Adipocyte (in vitro differentiated cells): ENCODE results near the gene PVALEF.
"Not testable (repeated sequence)": the region's sequence is repeated elsewhere in the genome, so short reads cannot be mapped to it uniquely, and the experiment has no call there.

Source experiments
- DNase-seq: peaks from one replicate; pipeline ENCODE4 v3.0.0-alpha.2; 2015; ENCODE audit warnings: low read depth
- H3K27me3 ChIP-seq: replicated peaks from 2 replicates; pipeline ENCODE4 v1.7.0; 2013; ENCODE audit warnings: mild to moderate bottlenecking, low read length, moderate library complexity; ENCODE audit not compliant: control insufficient read depth, insufficient read depth
- H3K36me3 ChIP-seq: 2 replicates; pipeline ENCODE4 v1.7.0; 2013; ENCODE audit warnings: low read length, mild to moderate bottlenecking, moderate library complexity; ENCODE audit not compliant: control insufficient read depth, insufficient read depth, severe bottlenecking
- H3K4me1 ChIP-seq: 2 replicates; pipeline ENCODE4 v1.7.0; 2013; ENCODE audit warnings: mild to moderate bottlenecking, low read length, moderate library complexity; ENCODE audit not compliant: control insufficient read depth, insufficient read depth
- H3K4me3 ChIP-seq: 2 replicates; pipeline ENCODE4 v1.7.0; 2013; ENCODE audit warnings: mild to moderate bottlenecking, low read length, moderate library complexity
- H3K9ac ChIP-seq: 2 replicates; pipeline ENCODE4 v1.7.0; 2013; ENCODE audit warnings: mild to moderate bottlenecking, low read length, moderate library complexity
- H3K9me3 ChIP-seq: 2 replicates; pipeline ENCODE4 v1.7.0; 2013; ENCODE audit warnings: mild to moderate bottlenecking, low read length, moderate library complexity; ENCODE audit not compliant: control insufficient read depth

Gene PVALEF

DNA sequence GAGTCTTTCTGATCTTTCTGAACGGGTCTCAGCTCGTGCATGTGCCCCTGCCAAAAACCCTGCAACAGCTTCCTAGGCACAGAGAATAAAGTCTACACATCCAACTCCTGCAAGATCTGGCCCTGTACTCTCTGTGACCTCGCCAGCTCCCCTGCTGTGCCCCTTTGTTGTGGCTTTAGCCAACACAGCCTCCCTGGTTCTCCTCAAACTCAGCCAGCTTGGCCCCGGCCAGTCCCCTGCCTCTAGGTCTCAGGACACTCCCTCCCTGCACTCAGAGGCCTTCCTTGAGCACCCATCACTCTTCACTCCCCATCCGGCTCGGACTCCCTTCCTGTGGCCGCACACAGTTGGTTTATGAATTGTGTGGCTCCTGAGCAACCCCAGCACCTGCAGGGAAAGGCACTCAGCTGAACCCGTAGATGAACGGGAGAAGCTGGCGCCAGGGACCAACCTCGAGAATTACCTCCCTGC is 56.1 kb downstream of the PVALEF start:
- DNase-seq = no peak
- Histone ChIP-seq H3K9me3 (no peaks in the 10 kb centered on the region), H3K36me3 (no peaks in the 10 kb centered on the region), H3K4me3 (peak overlapping the region; percentile 82), H3K9ac (no peak overlapping the region), H3K27me3 (no peaks in the 10 kb centered on the region), H3K4me1 (peaks cover 13% of the 10 kb centered on the region)

DNA sequence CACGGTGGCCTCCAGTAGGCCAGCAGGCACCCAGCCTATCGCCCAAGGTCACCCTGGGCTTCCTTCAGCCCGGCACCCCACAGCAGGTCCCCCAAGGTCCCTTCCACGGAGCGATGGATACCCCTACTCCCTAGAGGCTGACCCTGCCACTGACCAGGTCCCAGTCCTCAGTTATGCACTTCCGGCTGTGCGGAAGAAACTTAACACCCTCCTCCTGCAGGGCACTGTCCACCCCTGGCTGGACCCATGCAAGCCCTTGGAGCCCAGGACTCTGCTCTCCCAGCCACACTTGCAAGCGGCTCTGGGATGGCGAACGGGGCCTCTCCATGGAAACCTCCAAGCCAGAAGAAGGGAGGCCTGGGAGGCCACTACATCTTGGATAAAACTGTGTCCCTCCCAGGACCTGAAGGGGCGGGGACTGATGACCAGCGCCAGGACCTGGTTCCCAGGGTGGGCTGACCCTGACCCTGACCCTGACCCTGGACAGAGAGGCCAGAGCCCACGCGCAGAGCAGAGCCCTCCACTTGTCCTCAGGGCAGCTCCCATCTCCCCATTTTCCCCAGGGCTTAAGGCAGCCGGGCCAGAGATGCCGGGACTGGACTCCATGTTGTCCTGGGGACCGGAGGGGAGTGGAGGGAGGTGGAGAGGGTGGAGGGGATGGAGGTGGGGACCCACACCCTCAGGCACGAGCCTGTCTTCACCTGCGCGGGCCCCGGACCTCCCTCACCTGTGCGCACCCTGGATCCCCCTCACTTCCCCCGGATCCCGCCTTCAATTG is 56.7 kb downstream of the PVALEF start:
- Histone ChIP-seq H3K36me3 (no peaks in the 10 kb centered on the region), H3K4me1 (peaks cover 13% of the 10 kb centered on the region), H3K9ac (peak overlapping the region; percentile 79), H3K9me3 (peaks cover 1% of the 10 kb centered on the region), H3K4me3 (peak overlapping the region; percentile 82), H3K27me3 (no peaks in the 10 kb centered on the region)
- DNase-seq = peak; percentile 17

DNA sequence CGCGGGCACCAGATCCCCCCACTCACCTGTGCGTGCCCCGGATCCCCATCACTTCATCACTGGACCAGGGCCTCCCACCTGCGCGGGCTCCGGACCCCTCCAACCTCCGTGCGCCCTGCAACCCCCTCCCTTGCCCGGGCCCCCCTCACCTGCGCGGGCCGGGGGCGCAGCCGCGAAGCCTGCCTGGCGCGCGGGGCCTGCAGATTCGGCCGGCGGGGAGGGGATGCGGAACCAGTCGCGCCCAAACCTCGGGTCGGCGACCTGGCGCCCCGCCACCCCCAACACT is 57.3 kb downstream of the PVALEF start:
- H3K4me1 ChIP-seq = peaks cover 13% of the 10 kb centered on the region
- H3K36me3 ChIP-seq = no peaks in the 10 kb centered on the region
- DNase-seq = no peak
- H3K9me3 ChIP-seq = peaks cover 3% of the 10 kb centered on the region
- peak overlapping the region; percentile 82 for H3K4me3 ChIP-seq
- peak overlapping the region; percentile 79 for H3K9ac ChIP-seq
- no peaks in the 10 kb centered on the region for H3K27me3 ChIP-seq

DNA sequence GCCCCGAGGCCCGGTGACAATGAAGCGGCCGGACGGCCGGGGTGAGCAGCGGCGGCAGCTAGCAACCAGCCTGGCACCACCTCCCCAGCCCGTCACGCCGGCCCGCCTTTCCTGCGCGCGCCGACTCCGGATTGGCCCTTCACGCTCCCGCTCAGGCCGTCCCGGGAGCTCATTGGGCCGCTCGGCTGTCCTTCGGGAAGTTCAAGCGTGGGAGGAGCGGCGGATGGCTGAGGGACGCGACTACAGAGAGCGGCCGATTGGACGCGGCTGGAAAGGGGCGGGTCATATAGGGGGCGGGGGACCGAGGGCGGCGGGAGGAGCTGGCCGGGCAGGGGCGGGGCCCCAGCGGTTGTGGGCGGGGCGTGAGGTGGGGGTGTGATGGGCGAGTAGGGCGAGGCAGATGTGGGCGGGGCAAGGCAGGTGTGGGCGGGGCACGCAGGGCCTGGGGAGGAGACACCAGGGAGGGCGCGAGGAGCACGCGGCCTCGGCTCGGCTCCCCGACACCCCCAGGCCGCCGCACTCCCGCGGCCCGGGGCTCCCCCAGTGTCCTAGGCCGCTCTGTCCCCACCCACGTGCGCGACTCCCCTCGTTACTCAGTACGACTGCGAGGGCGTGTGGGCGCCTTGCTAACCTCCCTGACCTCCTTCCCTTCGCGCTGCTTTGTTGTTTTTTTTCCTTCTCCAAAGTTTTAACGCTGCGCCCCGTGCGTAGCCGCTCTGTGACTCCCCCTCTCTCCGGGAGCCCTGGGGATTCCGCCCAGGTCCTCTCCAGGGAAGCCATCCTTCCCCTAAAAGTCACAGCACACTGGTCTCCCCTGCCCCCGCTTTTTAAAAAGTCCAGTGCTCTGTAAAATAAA is 57.8 kb downstream of the PVALEF start, which contains the start of gene CEP131:
TSS of gene CEP131 (minus strand) at position 60 of the 856 bp plus-strand sequence. CDS start 2,909 bp downstream, outside the sequence.
- peak; percentile 100 for DNase-seq
- H3K27me3 ChIP-seq = no peaks in the 10 kb centered on the region
- H3K4me3 ChIP-seq = peak within 1 kb of the TSS; percentile 82
- peaks cover 3% of the 10 kb centered on the region for H3K9me3 ChIP-seq
- H3K36me3 ChIP-seq = no peaks in the 10 kb centered on the region
- H3K9ac ChIP-seq = peak within 1 kb of the TSS; percentile 79
- peaks cover 13% of the 10 kb centered on the region for H3K4me1 ChIP-seq

DNA sequence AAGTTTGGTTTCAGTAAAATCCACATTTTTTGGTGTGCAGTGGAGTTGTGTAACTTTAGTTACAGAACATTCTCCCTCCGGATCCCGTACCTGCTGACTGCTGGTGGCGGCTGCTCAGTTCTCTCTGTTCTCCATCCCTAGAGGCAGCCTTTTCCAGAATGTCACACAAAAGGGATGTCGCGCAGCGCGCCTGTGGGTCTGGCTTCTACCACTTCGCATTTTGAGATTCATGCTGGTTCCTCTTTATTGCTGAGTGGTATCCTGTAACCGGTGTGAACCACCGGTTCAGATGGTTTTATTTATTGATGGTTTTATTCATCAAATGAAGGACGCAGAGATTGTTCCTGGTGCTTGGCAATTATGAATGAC is 58.4 kb downstream of the PVALEF start:
- peak; percentile 2 for DNase-seq
- peaks cover 1% of the 10 kb centered on the region for H3K36me3 ChIP-seq
- no peaks in the 10 kb centered on the region for H3K27me3 ChIP-seq
- H3K4me1 ChIP-seq = peaks cover 13% of the 10 kb centered on the region
- peak overlapping the region; percentile 52 for H3K9ac ChIP-seq
- H3K9me3 ChIP-seq = peaks cover 3% of the 10 kb centered on the region
- peak overlapping the region; percentile 81 for H3K4me3 ChIP-seq

DNA sequence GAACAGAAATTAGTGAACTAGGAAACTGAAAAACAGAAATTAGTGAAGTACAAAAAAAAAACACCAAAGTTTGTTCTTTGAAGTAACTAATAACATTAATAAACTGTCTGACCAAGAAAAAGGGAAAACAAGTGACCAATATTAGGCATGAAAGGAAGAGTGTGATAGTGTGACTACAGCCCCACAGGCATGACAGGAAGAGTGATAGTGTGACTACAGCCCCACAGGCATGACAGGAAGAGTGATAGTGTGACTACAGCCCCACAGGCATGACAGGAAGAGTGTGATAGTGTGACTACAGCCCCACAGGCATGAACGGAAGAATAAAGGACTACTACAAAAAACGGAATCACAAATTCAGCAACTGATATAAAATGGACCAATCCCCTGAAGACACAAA is 62.3 kb downstream of the PVALEF start:
- not testable (repeated sequence) for H3K27me3 ChIP-seq, H3K4me1 ChIP-seq, H3K4me3 ChIP-seq, H3K9me3 ChIP-seq, H3K9ac ChIP-seq, DNase-seq
- peaks cover 30% of the 10 kb centered on the region for H3K36me3 ChIP-seq

DNA sequence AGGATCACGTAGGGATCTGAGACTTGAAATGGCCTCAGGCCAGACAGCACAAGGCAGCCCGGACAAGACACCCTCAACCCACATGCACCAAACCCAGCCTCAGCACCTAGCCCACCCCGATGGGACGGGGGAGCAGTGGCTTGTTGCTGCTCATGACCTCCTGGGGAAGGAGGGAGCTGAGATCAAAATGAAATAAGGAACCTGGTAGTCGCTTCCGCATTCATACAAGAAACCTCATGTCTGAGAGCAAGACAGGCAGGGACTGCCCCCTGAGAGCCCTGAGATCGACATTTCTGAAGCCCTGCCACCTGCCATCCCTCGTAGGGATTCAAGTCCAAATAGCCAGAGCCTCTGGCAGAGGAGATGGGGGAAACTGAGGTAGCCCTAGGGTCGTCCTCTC is 63.1 kb downstream of the PVALEF start:
- Histone ChIP-seq H3K36me3 (peaks cover 38% of the 10 kb centered on the region), H3K27me3 (no peaks in the 10 kb centered on the region), H3K4me1 (peaks cover 4% of the 10 kb centered on the region), H3K4me3 (no peak overlapping the region), H3K9me3 (peaks cover 3% of the 10 kb centered on the region), H3K9ac (no peak overlapping the region)
- DNase-seq = no peak

DNA sequence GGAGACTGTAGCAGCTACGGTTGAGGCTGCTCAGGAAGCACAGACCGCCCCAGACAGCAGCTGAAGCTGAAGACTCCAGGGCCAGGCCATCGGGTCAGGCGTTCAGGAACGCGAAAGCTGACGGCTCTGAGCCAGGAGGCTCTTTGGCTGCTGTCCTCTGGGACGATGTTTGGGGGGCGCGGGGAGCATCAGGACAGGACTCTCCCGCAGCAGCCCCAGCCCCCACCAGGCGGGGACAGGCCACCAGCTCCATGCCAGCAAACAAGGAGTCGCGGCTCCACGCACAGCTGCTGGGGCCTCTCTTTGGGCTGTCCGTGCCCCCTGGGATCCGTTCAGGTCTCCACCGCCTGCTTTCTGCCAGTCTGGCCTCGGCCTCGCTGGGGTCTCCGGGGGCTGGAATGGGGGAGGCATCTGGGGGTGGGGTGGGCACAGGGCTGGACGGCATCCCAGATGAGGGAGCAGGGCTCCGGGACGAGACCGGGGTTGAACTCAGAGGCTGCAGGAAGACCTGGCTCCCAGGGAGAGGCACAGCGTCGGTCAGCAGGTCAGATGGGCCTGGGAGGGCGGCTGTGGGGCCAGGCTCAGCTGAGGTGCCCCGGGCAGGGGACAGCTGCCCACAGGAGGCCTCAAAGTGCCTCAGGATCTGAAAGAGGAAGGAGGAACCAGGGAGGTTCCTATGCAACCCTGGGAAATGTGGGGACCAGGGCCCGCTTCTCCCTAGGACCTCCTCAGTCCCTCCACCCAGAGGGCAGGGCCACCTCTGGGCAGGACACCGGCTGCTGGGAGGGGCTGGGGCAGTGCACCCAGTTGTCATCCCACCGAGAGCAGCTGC is 63.7 kb downstream of the PVALEF start:
- DNase-seq = no peak
- Histone ChIP-seq H3K27me3 (no peaks in the 10 kb centered on the region), H3K4me1 (no peaks in the 10 kb centered on the region), H3K4me3 (no peak overlapping the region), H3K9ac (no peak overlapping the region), H3K9me3 (peaks cover 3% of the 10 kb centered on the region), H3K36me3 (peaks cover 38% of the 10 kb centered on the region)

DNA sequence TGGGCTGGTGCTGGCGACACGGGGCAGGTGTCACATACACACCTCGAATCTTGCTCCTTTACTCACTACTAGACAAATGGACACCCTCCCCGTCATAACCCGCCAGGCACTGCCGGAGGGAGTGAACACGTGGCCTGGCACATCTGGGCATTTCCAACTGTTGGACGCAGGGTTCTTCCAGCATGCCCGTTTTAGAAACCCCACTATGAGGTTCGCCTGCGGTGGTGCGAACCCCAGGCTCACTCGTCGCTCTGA is 64.3 kb downstream of the PVALEF start:
- peaks cover 3% of the 10 kb centered on the region for H3K9me3 ChIP-seq
- DNase-seq = no peak

DNA sequence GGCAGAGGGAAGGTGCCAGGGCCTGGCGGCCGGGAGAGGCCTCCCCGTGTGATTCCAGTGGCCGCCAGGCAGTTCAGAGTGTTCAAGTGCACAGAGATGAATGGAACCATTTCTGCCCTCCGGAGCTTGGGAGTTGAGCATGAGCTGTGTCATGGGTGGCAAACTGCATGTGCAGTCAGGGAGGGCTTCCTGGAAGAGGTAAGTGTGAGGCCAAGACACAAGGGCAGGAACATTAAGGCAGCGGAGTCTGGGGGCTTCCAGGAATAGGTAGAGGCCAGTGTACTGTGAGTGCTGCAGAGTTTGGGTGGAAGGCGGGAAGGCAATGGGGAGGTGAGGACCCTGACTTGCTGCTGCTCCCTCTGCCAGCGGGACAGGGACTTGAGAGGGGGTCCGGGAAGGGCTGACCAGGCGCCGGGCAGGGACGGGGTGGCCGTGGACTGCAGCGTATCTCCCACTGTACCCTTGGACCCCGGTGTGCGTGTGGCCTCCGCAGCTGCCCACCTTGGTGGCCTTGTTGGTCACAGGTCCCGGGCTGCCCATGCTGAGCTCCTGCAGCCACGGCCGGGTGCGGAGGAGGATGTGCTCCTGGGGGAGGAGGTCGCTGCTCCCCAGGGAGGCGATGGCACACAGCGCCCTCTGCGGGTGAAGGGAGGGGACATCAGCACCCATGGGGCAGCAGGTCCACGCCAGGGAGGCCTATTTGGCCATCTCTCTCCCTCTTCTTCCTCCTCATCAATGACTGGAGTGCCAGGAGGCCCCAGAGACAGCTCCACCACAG is 64.9 kb downstream of the PVALEF start:
- DNase-seq = no peak
- peaks cover 38% of the 10 kb centered on the region for H3K36me3 ChIP-seq

More for the DNA sequence above, 64.3 kb downstream of the PVALEF start:
- H3K9ac ChIP-seq = no peak overlapping the region
- no peaks in the 10 kb centered on the region for H3K4me1 ChIP-seq
- peaks cover 38% of the 10 kb centered on the region for H3K36me3 ChIP-seq
- H3K4me3 ChIP-seq = no peak overlapping the region
- no peaks in the 10 kb centered on the region for H3K27me3 ChIP-seq

More for the DNA sequence above, 64.9 kb downstream of the PVALEF start:
- Histone ChIP-seq H3K9ac (no peak overlapping the region), H3K4me3 (no peak overlapping the region), H3K9me3 (peaks cover 3% of the 10 kb centered on the region), H3K4me1 (no peaks in the 10 kb centered on the region), H3K27me3 (no peaks in the 10 kb centered on the region)
